ENCODE measurements around the gene FIS1. TPM values are rescaled to one million over a fixed set of nuclear protein-coding genes. Genes with fewer than 3 reads are reported as not detected.

The FIS1 gene
- total RNA-seq, 1 experiment from 2014 or later: 124 TPM

DNA sequence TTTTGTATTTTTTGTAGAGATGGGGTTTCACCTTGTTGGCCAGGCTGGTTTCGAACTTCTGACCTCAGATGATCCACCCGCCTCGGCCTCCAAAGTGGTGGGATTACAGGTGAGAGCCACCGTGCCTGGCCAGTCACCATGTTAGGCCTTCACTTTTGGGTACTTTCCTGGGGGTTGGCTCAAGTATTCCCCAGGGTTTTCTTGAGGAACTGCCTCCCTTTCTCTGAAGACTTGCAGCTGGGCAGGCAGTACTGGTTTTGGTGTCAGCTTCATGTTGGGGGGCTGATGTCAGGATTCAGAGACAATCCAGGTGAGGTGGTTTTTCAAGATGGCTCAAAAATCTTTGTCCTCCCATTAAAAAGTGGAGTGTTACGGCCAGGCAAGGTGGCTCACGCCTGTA is 19.2 kb downstream of the FIS1 start:
- H2BK12ac ChIP-seq (ENCODE audit: insufficient read length, low read depth, low read length): no peak overlapping the region
- H3T11ph ChIP-seq (ENCODE audit: low read length): no peak overlapping the region
- no peak for DNase-seq
- H3K79me1 ChIP-seq (ENCODE audit: insufficient read depth, low read depth, low read length, poor library complexity, severe bottlenecking): no peaks in the 10 kb centered on the region
- H3K4me2 ChIP-seq (ENCODE audit: insufficient read depth, insufficient read length, low read length): no peak overlapping the region
- no peak overlapping the region for H3K14ac ChIP-seq (ENCODE audit: insufficient read depth, low read length)
- H2BK15ac ChIP-seq (ENCODE audit: low read depth, low read length): no peak overlapping the region
- H3K79me2 ChIP-seq (ENCODE audit: insufficient read depth, low read length): no peaks in the 10 kb centered on the region
- no peak overlapping the region for H3K4me3 Mint-ChIP-seq
- no peak overlapping the region for H2BK120ac ChIP-seq (ENCODE audit: low read depth, low read length, poor library complexity, severe bottlenecking)
- H2AFZ ChIP-seq (ENCODE audit: low read length): no peak overlapping the region
- H3K9me3 Mint-ChIP-seq: no peaks in the 10 kb centered on the region
- H3K27ac ChIP-seq (ENCODE audit: insufficient read length, low read depth, low read length): no peak overlapping the region
- H4K5ac ChIP-seq (ENCODE audit: insufficient read length, low read depth, low read length): no peak overlapping the region
- no peaks in the 10 kb centered on the region for H4K20me1 ChIP-seq (ENCODE audit: control insufficient read depth, insufficient read depth, insufficient read length)
- H3K56ac ChIP-seq (ENCODE audit: insufficient read length, low read depth, low read length): no peak overlapping the region
- no peak overlapping the region for H3K27ac Mint-ChIP-seq
- H3K27me3 Mint-ChIP-seq (ENCODE audit: low read depth): no peaks in the 10 kb centered on the region
- H2BK20ac ChIP-seq (ENCODE audit: low read depth, low read length, poor library complexity, severe bottlenecking): no peak overlapping the region
- H3K4ac ChIP-seq (ENCODE audit: low read depth, low read length): no peak overlapping the region
- no peak overlapping the region for H3K9ac ChIP-seq (ENCODE audit: extremely low read depth, insufficient read length, low read length)
- H3K36me3 Mint-ChIP-seq (ENCODE audit: insufficient read depth in 1 of 3, low read depth in 3 of 3): peaks cover 26 to 51% (median 27%) of the 10 kb centered on the region in 3 experiments
- no peak overlapping the region for H2BK5ac ChIP-seq (ENCODE audit: insufficient read length, low read length)
- H3K23me2 ChIP-seq (ENCODE audit: insufficient read length, low read depth, low read length, poor library complexity, severe bottlenecking): no peaks in the 10 kb centered on the region
- no peak overlapping the region for H4K91ac ChIP-seq (ENCODE audit: insufficient read length, low read depth, low read length)
- H3K9me3 ChIP-seq (ENCODE audit: control insufficient read depth, low read depth, low read length): no peaks in the 10 kb centered on the region
- no peaks in the 10 kb centered on the region; the same call in 1 of the 2 replicates for H3K4me1 ChIP-seq (ENCODE audit: insufficient read depth, low read length)
- WGBS (ENCODE audit: extremely low coverage, insufficient read length, low lambda C conversion rate): no CpG with 5 or more reads among the region's 6 CpGs
- H3K27me3 ChIP-seq (ENCODE audit: insufficient read depth, low read length): no peaks in the 10 kb centered on the region
- TF ChIP-seq, protein P1, sequence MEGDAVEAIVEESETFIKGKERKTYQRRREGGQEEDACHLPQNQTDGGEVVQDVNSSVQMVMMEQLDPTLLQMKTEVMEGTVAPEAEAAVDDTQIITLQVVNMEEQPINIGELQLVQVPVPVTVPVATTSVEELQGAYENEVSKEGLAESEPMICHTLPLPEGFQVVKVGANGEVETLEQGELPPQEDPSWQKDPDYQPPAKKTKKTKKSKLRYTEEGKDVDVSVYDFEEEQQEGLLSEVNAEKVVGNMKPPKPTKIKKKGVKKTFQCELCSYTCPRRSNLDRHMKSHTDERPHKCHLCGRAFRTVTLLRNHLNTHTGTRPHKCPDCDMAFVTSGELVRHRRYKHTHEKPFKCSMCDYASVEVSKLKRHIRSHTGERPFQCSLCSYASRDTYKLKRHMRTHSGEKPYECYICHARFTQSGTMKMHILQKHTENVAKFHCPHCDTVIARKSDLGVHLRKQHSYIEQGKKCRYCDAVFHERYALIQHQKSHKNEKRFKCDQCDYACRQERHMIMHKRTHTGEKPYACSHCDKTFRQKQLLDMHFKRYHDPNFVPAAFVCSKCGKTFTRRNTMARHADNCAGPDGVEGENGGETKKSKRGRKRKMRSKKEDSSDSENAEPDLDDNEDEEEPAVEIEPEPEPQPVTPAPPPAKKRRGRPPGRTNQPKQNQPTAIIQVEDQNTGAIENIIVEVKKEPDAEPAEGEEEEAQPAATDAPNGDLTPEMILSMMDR (conservative IDR thresholded peaks at IDR 0.05): no peak
- H3K23ac ChIP-seq (ENCODE audit: insufficient read length, low read depth, low read length): no peak overlapping the region
- no peak overlapping the region for H3K18ac ChIP-seq (ENCODE audit: insufficient read length, low read depth, low read length)
- no peak overlapping the region for H4K8ac ChIP-seq (replicated peaks; ENCODE audit: insufficient read length, low read depth, low read length)
- H3K4me1 Mint-ChIP-seq: peaks cover 9 to 11% of the 10 kb centered on the region in 2 experiments
- no peak overlapping the region for H2AK5ac ChIP-seq (ENCODE audit: insufficient read length, low read length)

Data from H9 (cell line).